Measurements from ENCODE around the gene SND1. TPM values are rescaled to one million over a fixed set of nuclear protein-coding genes. Genes with fewer than 3 reads are reported as not detected.

SND1 gene
- total RNA-seq, 1 donor from 2014 or later: 88.5 TPM

DNA sequence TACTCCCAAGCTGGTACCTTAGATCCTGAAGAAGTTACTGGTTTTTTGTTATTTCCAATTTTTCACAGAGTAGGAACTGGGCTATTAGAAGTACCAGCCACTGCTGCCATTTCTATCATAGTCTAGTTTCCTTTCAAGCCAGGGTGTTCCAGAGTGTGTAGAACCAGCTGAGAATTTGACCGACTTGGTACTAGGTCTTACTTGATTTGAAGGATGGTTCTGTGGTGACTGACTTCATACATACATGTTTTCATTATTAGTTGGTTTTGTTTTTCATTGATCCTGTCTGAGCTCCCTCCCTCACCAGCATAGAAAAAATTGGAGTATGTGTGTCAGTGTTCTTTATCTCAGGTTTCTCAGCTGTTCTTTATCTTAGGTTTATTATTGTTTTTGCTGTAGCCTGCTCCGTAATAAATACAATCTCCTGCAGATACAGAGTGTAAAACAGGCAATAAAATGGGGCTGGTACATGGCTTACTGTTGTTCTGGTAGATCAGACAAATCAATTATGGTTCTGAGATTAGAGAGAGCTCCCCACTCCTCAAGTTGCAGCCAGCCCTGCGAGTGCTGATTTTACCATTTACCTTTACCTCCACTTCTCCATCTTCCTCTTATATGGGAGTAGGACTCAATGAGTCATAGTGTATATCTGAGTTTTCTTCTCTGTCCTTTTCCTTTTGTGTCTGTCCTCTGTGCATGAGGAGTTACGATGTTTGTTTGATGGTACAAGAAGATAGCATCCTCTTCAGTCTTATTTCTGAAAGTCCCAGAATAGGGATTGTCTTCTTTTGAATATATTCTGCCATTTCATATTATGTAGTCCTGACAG lies 256.6 kb downstream of the SND1 start:
- no peak for DNase-seq

DNA sequence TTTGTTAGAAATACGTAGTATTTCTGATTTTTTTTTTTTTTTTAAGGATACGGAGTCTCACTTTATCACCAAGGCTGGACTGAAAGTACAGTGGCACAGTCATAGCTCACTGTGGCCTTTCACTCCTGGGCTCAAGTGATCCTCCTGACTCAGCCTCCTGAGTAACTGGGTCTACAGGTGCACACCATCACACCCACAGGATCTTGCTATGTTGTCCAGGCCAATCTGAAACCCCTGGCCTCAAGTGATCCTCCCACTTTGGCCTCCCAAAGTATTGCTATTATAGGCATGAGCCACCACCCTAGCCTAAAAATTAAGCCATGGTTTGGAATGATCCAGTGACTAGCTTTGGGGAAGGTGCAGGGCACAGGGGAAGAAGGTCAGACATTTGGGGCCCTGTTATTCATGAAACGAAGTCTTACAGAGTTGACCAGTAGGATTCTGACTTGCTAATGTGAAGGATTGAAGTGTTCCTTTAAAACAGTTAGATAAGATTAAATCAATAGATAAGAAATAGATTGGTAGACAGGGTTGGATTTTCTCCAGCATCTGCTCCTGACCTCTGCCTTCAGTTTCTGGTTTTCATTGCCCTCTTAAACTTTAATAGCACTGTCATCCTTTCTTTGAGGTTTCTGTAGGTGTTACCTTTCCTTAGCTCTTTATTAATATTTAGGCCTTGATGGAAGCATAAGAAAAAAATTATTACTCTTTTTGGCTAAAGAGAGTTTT lies 257.6 kb downstream of the SND1 start:
- no peak for DNase-seq

DNA sequence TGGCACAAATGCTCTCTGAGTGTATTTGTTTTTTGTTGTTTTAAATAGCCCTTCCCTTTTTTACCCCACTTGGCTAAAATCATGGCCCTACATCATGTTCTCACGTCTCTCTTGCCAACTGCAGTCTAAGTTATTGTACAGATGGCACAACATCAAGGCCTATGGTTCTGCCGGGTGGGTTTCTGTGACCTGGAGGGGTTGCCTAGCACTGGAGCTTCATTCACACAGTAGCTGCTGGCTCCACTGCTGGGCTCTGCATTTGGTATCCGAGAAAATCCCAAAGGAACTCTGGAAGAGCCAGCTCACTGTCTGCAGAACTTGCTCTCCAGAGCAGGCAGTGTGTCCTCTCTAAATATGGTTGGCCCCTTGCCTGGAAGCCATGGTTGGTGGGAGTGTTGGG lies 258.7 kb downstream of the SND1 start:
- DNase-seq: no peak

DNA sequence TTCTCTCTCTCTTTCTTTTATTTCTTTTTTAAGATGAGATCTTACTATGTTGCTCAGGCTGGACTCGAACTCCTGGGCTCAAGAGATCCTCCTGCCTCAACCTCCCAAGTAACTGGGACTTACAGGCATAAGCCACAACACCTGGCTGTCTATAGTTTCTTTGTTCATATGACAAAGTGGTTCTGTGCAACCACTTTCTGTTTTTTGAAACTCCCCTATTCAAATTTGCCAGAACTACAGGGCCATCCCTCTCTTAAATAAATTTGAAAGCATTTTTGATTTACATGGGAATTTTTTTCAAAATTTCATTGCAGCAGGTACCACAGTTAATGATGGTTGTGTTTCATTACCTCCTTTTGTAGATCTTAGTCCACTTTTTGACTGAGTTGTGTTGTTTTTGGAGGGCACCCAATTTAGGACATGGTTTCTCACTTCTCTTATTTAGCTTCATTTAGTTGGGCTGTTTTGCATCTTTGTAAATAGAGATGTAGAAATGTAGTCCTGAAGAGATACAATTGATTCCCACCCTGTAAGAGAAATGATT lies 260.0 kb downstream of the SND1 start:
- DNase-seq: no peak

DNA sequence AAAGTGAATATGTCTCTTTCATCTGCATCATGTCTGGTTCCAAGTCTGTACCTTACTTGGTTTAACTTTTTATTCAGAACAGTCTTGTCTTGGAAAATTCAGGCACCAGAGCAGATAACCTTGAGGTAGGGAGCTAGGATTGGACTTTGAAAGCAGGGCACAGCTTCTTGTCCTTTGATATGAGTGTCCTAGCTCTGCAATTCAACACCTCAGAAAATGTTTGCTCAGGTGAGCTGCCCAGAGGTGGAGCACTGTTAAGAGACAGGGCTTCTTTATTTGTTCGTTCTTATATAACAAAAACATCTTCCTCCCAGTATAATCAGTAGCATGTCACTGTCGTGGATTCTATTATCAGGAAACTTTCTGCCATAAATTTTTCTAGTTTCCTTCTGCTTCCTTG lies 260.9 kb downstream of the SND1 start:
- no peak for DNase-seq

DNA sequence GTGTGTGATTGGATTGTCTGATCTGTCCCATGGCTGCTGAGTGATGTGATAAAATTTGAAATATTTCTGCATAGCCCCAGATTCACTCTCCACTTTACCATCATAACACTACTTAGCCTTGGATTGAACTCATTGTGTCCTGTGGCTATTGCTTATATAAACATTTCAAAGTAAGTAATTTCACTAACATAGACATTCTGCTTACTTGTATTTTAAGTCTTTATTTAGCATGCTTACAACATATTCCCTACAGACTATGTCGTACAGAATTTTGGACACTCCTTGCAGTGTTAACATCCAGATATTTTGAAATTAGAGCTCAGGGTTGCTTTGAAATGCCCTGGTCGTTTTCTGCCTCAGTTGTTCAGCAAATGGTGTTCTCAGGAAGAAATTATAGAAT lies 261.7 kb downstream of the SND1 start:
- DNase-seq: no peak

DNA sequence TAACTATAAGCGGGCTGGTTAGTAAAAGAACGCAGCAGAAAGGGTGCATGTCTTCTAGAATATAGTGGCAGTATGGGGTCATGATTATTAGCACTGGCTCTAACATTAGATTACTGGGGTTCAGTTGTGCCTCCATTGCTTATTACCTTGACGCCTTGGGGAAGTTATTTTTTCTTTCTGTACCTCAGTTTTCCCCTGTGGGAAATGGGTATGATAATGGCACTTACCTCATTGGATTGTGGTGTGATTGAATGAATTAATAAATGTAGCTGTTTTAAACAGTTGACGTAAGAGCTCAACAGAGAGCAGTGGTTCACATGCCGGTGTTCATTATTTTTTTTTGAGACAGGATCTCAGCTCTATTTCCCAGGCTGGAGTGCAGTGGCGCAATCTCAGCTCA lies 262.7 kb downstream of the SND1 start:
- no peak for DNase-seq

DNA sequence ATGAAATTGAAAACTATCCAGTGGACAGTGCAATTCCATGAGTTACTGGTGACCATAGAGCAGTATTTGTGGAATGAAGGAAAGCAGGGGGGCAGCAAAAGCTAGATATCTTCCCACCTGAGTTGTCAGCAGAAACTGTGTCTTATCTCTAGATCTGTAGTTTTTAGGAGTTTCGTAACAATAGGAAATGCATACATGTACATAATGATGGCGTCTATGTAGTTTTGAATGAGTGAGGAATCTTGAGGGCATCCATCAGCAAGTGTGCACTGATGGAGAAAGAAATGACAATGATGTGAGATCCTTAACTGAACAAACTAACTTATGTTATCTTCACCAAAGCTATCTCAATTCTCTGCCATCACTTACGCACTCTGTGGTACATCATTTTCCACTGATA lies 264.7 kb downstream of the SND1 start:
- no peak for DNase-seq

DNA sequence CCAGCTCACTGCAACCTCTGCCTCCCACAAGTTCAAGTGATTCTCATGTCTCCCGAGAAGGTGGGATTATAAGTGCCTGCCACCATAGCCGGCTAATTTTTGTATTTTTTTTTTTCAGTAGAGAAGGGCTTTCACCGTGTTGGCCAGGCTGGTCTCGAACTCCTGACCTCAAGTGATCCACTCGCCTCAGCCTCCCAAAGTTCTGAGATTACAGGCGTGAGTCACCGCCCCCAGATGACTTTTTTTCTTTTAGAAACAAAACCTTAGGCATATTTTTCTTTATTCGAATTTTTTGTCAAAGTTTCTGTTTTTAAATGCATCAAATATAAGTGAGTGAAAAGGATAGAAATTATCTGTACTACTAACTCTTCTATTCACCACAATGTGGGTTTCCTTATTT lies 266.1 kb downstream of the SND1 start:
- DNase-seq: no peak

DNA sequence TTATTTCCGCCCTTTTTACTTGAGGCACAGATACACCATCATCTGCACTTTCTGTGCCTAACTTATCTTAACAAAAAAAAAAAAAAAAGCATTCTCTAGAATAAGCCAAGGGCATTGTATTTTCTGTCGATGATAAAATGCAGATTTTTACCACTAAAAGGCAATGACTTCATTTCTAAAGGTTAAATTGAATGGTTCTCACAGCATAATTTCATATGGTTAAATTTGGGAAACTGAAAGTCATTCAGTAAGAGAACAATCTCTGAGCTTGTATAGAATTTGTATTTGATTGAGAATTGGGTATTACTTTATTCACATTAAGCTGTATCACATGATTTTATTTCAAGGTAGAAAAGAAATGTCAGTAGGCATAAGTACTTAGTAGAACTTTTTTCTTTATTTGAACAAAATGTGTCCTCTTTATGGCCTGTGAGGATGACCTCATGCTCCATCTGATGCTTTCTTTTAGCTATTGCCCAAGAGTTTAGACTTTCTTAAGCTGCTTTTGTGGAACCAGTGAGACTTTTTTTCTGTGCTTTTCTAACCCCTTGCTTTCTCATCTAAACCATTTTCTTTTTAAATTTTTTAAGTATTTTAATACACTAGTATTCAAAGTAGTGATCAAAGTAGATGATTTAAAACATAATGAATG lies 268.9 kb downstream of the SND1 start:
- DNase-seq: no peak

DNA sequence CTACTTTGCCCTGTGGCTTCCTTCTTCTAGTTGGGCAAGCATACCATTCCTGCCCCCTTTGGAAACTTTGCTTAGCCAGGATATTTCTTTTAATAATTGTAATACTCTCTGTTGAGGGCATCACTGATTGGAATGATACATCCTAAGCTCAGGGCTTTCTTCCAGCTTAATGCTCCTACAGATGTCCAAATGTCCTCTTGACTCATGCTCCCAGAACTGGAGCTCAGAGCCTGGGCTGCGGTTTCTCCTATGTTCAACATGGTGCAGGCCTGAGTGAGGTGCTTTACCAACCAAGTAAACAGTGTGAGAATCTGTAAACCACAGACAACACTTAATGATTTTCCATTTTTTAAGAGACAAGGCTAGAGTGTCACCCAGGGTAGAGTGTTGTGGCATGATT lies 270.7 kb downstream of the SND1 start:
- no peak for DNase-seq

DNA sequence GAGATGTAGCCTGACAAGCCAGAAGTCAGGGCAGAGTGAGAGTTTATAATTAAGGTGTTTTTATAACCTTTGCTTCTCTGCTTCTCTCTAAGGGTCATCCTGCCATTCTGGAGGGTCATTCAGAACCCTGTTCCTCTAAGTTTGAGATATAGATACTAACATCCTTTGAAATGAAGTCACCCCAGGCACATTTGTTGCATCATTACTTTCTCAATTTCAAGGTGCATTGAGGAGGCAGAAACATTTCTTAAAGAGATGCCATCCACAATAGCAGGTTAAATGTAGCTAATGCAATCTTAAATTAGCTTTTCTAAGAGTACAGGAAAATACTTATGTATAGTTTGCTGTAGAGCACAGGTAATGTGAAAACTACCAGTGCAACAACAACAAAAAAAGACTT lies 272.9 kb downstream of the SND1 start:
- no peak for DNase-seq

DNA sequence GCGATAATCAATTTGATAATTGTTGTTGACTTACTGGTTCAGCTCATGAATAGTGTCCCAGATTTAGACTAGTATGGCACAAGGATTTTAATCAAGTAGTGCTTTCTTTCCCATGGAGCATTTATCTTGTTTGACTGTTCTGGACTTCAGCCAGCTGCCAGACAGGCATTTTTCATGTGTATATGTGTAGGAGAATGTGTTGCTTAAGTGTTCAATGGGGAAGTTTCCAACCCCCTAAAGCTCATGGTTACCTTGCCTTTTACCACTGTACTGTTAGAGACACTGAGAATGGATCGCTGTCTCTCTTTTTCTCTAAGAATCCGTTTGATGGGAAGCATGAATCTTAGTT lies 275.3 kb downstream of the SND1 start:
- no peak for DNase-seq

DNA sequence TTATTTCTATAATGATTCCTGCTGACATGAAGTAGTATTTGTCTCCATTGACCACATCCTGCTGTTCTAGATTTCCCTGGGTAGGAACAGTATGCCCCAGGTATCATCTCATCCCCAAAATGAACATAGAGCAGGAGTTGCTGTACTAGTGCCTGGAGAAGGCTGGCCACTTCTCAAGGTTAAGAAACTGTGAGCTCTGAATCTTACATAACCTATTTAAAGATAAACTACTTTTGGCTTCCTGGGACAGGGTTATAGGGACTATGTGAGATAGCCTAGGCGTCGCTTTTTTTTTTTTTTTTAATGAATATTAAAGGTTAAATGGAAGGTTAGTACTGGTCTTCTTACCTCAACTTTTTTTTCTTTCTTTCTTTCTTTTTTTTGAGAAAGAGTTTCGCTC lies 276.2 kb downstream of the SND1 start:
- no peak for DNase-seq

DNA sequence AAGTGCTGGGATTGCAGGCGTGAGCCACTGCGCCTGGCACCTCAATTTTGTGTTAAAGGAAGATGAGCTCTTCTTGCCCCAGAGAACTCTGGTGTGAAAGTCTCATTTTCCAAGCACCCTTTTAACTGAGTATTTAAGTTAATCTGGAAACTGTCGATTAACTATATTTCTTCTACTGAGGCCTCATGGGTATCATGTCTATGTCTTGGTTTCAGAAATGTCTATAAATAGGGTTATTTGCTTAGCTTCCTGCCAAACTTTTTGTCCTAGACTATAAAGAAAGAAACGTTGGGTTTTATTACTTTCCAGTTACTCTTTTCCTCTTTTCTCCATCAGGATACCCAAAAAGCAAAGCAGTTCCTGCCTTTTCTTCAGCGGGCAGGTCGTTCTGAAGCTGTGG lies 276.9 kb downstream of the SND1 start:
- no peak for DNase-seq

DNA sequence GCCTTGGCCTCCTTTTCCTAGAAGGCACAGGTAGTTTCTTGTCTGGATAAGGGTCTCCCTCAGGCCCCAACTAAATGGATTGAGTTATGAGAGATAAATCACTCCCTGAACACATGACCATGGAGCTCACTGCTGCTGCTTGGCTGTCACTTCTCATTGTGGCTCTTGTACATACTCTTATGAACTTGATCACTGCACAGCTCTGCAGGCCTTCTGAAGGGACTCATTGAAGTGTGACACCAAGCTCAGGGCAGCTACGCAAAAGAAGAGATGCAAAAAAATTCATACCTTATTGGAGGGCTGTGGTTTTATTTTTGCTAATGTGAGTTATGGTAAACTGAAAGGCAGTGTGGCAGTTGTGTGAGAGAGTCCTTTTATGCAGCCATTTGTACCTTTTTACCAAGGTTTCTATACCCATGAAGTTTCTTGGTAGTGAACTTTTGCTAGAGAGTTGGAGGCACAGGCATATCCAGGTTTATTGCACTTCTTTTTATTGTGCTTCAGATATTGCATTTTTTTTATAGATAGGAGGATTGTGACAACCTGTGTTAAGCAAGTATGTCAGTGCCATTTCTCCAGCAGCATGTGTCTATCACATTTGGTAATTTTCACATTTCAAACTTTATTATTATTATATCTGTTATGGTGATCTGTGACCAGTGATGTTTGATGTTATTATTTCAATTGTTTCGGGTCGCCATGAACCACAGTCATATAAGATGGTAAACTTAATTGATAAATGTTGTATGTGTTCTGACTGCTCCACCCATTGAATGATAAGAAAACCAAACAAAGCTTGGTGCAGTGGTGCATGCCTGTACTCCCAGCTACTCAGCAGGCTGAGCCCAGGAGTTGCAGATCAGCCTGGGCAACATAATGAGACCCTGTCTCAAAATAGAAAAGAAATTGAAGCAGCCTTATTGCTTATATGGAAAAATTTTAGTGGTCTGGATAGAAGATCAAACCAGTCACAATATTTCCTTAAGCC lies 278.6 kb downstream of the SND1 start:
- DNase-seq: no peak

DNA sequence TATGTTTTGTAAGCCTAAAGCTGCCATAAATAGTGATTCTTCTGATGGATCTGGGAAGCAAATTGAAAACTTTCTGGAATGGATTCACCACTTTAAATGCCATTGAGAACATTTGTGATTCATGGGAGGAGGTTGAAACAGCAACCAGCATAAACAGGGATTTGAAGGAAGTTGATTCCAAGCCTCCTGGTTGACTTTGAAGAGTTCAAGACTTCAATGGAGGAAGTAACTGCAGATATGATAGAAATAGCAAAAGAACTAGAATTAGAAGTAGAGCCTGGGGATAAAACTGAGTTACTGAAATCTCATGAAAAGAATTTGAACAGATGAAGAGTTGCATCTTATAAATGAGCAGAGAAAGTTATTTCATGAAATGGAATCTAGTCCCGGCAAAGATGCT lies 280.1 kb downstream of the SND1 start:
- DNase-seq: no peak

DNA sequence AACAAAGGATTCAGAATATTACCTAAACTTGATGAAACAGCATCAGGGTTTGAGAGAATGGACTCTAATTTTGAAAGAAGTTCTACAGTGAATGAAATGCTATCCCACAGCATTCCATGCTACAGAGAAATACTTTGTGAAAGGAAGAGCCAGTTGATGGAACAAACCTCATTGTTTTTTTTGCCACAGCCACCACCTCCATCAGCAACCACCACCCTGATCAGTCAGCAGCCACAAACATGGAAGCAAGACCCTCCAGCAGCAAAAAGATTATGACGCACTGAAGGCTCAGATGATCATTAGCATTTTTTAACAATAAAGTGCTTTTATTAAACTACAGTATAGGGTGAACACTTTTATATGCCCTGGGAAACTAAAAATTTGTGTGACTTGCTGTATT lies 280.5 kb downstream of the SND1 start:
- no peak for DNase-seq

DNA sequence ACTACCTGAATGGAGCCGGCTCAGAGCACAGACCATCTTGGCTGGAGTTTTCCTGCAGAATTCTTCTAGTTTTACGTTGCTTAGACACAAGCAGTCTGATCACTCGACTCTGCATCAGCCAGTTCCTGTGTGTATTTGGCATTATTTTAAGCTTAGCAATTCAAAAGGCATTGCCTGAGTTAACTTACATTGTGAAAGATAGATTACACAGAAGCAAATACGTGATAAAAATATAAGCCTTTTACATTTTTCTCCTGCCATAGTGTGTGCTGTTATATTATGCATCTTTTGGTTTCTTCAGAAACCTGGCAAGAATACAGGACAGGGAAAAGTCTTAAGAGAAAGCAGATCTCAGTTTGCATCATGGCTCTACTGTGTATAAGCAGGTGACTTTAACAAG lies 281.2 kb downstream of the SND1 start:
- DNase-seq: no peak

DNA sequence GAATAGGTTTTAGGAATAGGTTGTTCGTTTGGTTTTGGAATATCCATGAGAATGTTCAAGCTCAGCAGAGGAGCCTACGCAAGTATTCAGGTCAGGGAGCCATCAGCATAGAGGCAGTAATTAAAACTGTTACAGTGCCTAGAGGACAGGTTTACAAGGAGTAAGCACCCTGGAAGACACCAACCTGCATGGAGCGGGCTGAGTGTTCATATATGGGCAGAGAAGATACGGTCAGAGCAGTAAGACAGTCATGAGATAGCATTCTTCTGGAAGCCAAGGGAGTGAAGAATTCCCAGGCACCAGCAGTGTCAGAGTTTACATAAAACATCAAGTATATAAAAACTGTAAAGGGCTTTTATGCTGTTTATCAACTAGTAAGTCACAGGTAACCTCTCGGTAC lies 282.7 kb downstream of the SND1 start:
- no peak for DNase-seq

DNA sequence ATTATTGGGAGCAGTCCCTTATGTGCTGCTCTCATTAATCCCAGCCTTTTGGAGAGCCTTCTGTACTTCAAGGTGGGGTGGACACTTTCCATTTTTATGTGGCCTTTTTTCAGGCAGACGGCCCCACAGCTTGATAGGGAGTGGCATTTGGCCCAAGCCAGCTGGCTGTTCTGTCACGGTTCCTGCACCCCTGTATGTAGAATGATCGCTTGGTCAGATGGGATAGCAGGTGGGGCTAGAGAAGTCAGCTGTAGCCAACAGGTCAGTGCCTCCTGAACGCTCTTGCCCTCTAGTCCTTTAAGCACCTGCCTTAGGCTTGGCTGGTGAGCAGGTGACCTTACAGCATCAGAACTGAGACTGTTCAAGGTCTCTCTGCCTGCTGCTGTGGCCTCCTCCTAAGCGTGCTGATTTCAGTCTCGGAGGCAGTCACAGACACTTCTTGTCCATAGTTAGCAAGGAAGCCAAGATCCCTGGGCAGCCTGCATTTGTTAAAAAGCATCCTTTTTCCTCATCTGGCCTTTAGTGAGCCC lies 283.9 kb downstream of the SND1 start:
- no peak for DNase-seq
